OCI-LY1 (cell line): Measurements from ENCODE around the gene COA1.
"Not testable (repeated sequence)": the region's sequence is repeated elsewhere in the genome, so short reads cannot be mapped to it uniquely, and the experiment has no call there.

Source experiments
- H2AFZ ChIP-seq: fragments of 200-600 bp; sonication (generic), shearing (Covaris generic); 2 replicates; pipeline ENCODE4 v1.6.0; 2014; ENCODE audit warnings: antibody characterized with exemption, mild to moderate bottlenecking, low read length
- H3F3A ChIP-seq: fragments of 200-600 bp; sonication (generic), shearing (Covaris generic); 2 replicates; pipeline ENCODE4 v1.6.0; 2014; ENCODE audit warnings: mild to moderate bottlenecking, antibody characterized with exemption, low read length, moderate library complexity; ENCODE audit not compliant: insufficient read depth
- H3K27ac ChIP-seq: fragments of 200-600 bp; sonication (generic); 2 replicates; pipeline ENCODE4 v1.5.1; 2014; ENCODE audit warnings: low read length, mixed run types, mild to moderate bottlenecking, low read depth; ENCODE audit not compliant: poor library complexity, severe bottlenecking
- H3K27me3 ChIP-seq: fragments of 200-600 bp; sonication (generic); 2 replicates; pipeline ENCODE4 v1.6.0; 2014; ENCODE audit warnings: antibody characterized with exemption, mild to moderate bottlenecking, low read length, moderate library complexity; ENCODE audit not compliant: insufficient read depth
- H3K36me3 ChIP-seq: fragments of 200-600 bp; sonication (generic); 2 replicates; pipeline ENCODE4 v1.6.1; 2014; ENCODE audit warnings: mild to moderate bottlenecking, antibody characterized with exemption, low read length, moderate library complexity, mixed read lengths; ENCODE audit not compliant: insufficient read depth
- H3K4me1 ChIP-seq: fragments of 200-600 bp; sonication (generic); 2 replicates; pipeline ENCODE4 v1.5.1; 2014; ENCODE audit warnings: mild to moderate bottlenecking, low read length, moderate library complexity; ENCODE audit not compliant: insufficient read depth, severe bottlenecking
- H3K4me2 ChIP-seq: fragments of 200-600 bp; sonication (generic), shearing (Covaris generic); 2 replicates; pipeline ENCODE4 v1.6.1; 2014; ENCODE audit warnings: low read length
- H3K4me3 ChIP-seq: fragments of 200-600 bp; sonication (generic); 2 replicates; pipeline ENCODE4 v1.5.1; 2014; ENCODE audit warnings: low read length, low read depth, mild to moderate bottlenecking, mixed read lengths; ENCODE audit not compliant: poor library complexity, severe bottlenecking
- H3K79me2 ChIP-seq: fragments of 200-600 bp; shearing (Covaris generic); 2 replicates; pipeline ENCODE4 v1.6.1; 2016; ENCODE audit warnings: mixed run types, low read length, mixed read lengths; ENCODE audit not compliant: insufficient read depth
- H3K9ac ChIP-seq: fragments of 200-600 bp; sonication (generic), shearing (Covaris generic); 2 replicates; pipeline ENCODE4 v1.6.1; 2014; ENCODE audit warnings: mild to moderate bottlenecking, low read length, mixed read lengths
- H3K9me2 ChIP-seq: fragments of 200-600 bp; sonication (generic), shearing (Covaris generic); 2 replicates; pipeline ENCODE4 v1.6.1; 2014; ENCODE audit warnings: low read depth, mild to moderate bottlenecking, low read length, mixed read lengths
- H3K9me3 ChIP-seq: fragments of 200-600 bp; shearing (Covaris generic); 2 replicates; pipeline ENCODE4 v1.6.1; 2014; ENCODE audit warnings: low read length, mixed read lengths
- H4K20me1 ChIP-seq: fragments of 200-600 bp; sonication (generic), shearing (Covaris generic); 2 replicates; pipeline ENCODE4 v1.6.0; 2016; ENCODE audit warnings: mild to moderate bottlenecking, low read length; ENCODE audit not compliant: insufficient read depth
- EZH2 ChIP-seq: fragments of 200-600 bp; sonication (generic), shearing (Covaris generic); IDR thresholded peaks from 2 replicates; pipeline ENCODE4 v1.8.0; 2017; ENCODE audit warnings: borderline replicate concordance, mixed run types, mild to moderate bottlenecking, antibody characterized with exemption, low read length, moderate library complexity, mixed read lengths
- TF ChIP-seq, protein P1 (sequence below): fragments of 200-600 bp; sonication (generic), shearing (Covaris generic); IDR thresholded peaks from 2 replicates; pipeline ENCODE4 v1.5.1; 2017; ENCODE audit warnings: mild to moderate bottlenecking, antibody characterized with exemption, low read length, moderate library complexity, mixed read lengths

The COA1 gene

DNA sequence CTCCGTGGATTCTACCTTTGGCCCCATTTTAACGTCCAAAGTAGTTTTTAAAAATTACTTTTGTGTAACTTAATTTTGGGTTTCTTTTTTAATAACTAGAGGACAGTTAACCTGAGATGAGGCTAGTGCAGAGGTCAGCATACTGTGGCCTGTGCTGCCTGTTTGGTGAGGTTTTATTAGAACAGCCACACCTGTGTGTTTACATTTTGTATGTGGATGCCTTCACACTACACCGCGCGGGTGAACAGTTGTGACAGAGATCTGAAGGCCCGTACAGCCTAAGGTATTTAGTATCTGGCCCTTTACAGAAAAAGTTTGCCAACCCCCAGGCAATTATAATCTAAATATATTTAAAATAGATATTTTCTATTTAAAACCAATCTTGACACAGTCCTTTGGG lies 99.5 kb downstream of the COA1 start:
- Histone ChIP-seq H4K20me1 (no peaks in the 10 kb centered on the region), H3F3A (0 out of 2 replicates have a peak, but pooled peaks cover 5% of the 10 kb centered on the region), H3K9me2 (no peaks in the 10 kb centered on the region), H3K9ac (no peak overlapping the region), H2AFZ (no peak overlapping the region), H3K4me3 (no peak overlapping the region), H3K79me2 (peaks cover 12% of the 10 kb centered on the region), H3K9me3 (no peaks in the 10 kb centered on the region), H3K4me2 (no peak overlapping the region), H3K36me3 (peaks cover 97% of the 10 kb centered on the region), H3K27me3 (no peaks in the 10 kb centered on the region), H3K27ac (peak overlapping the region; percentile 55), H3K4me1 (peaks cover 59% of the 10 kb centered on the region)
- no peak for TF ChIP-seq EZH2
- TF ChIP-seq, protein P1, sequence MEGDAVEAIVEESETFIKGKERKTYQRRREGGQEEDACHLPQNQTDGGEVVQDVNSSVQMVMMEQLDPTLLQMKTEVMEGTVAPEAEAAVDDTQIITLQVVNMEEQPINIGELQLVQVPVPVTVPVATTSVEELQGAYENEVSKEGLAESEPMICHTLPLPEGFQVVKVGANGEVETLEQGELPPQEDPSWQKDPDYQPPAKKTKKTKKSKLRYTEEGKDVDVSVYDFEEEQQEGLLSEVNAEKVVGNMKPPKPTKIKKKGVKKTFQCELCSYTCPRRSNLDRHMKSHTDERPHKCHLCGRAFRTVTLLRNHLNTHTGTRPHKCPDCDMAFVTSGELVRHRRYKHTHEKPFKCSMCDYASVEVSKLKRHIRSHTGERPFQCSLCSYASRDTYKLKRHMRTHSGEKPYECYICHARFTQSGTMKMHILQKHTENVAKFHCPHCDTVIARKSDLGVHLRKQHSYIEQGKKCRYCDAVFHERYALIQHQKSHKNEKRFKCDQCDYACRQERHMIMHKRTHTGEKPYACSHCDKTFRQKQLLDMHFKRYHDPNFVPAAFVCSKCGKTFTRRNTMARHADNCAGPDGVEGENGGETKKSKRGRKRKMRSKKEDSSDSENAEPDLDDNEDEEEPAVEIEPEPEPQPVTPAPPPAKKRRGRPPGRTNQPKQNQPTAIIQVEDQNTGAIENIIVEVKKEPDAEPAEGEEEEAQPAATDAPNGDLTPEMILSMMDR, result no peak

GRCh38 chr7:43628431-43628830 lies 100.9 kb downstream of the COA1 start:
- Histone ChIP-seq H3K9me3 (no peaks in the 10 kb centered on the region), H3K79me2 (peaks cover 21% of the 10 kb centered on the region), H3K9me2 (no peaks in the 10 kb centered on the region), H4K20me1 (no peaks in the 10 kb centered on the region), H3K9ac (no peak overlapping the region), H3F3A (0 out of 2 replicates have a peak, but pooled peaks cover 5% of the 10 kb centered on the region), H3K4me2 (no peak overlapping the region), H3K4me3 (no peak overlapping the region), H3K4me1 (peaks cover 73% of the 10 kb centered on the region), H2AFZ (no peak overlapping the region), H3K27ac (peak overlapping the region; percentile 55), H3K27me3 (no peaks in the 10 kb centered on the region), H3K36me3 (peaks cover 96% of the 10 kb centered on the region)
- TF ChIP-seq, protein P1, result no peak
- TF ChIP-seq EZH2, result no peak

DNA sequence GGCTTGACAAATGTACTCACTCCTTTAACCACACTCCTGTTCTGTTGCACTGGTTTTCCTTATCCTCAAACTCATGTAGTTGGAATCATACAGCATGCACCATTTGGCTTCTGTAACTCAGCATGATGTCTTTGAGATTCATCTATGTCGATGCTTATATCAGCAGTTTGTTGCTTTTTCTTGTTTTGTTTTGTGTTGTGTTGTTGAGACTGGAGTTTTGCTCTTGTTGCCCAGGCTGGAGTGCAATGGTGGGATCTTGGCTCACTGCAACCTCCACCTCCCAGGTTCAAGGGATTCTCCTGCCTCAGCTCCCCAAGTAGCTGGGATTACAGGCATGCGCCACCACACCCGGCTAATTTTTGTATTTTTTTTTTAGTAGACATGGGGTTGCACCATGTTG lies 101.5 kb downstream of the COA1 start:
- H2AFZ ChIP-seq, H3K9me3 ChIP-seq, H3K27me3 ChIP-seq, H3K9me2 ChIP-seq, H3F3A ChIP-seq, H4K20me1 ChIP-seq, H3K4me2 ChIP-seq, H3K4me3 ChIP-seq, H3K9ac ChIP-seq: not testable (repeated sequence)
- Histone ChIP-seq H3K36me3 (peaks cover 95% of the 10 kb centered on the region), H3K79me2 (peaks cover 22% of the 10 kb centered on the region), H3K27ac (peak overlapping the region; percentile 85), H3K4me1 (peaks cover 80% of the 10 kb centered on the region)

DNA sequence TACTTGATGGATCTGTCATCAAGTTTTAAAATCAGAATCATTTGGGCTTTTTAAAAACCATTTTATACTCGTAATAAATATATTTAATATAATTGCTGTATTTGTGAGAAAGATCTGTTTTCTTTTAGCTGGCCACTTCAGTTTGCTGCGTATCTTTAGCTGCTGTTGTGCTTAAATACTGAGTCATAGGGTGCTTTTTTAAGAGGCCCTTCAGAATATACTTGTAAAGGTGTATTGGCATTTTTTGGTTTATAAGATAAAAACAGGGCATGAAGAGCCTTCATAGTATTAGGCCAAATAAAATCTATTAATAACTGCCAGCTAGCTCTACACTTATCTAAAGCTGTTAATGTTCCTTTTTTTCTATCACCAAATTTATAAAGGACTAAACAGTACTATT lies 102.6 kb downstream of the COA1 start:
- no peaks in the 10 kb centered on the region for H3K9me3 ChIP-seq
- H4K20me1 ChIP-seq, result no peaks in the 10 kb centered on the region
- H3K36me3 ChIP-seq, result peaks cover 95% of the 10 kb centered on the region
- TF ChIP-seq, protein P1, result no peak
- no peak for TF ChIP-seq EZH2
- H3K4me2 ChIP-seq, result no peak overlapping the region; the same call in 1 of the 2 replicates
- H3K4me1 ChIP-seq, result peaks cover 91% of the 10 kb centered on the region
- H3K27me3 ChIP-seq, result no peaks in the 10 kb centered on the region
- H3K9me2 ChIP-seq, result no peaks in the 10 kb centered on the region
- H3F3A ChIP-seq, result 0 out of 2 replicates have a peak, but pooled peaks cover 5% of the 10 kb centered on the region
- H3K27ac ChIP-seq, result peak overlapping the region; percentile 85
- no peak overlapping the region for H3K4me3 ChIP-seq
- H3K9ac ChIP-seq, result peak overlapping the region; percentile 18; the same call in 1 of the 2 replicates
- H3K79me2 ChIP-seq, result peaks cover 22% of the 10 kb centered on the region
- no peak overlapping the region for H2AFZ ChIP-seq
